K562 (cell line): ENCODE measurements around the gene FHIP1B. TPM values are rescaled to one million over a fixed set of nuclear protein-coding genes. Genes with fewer than 3 reads are reported as not detected.

Experiments used
- ATAC-seq: fragments of 200-7000 bp; cut with Tn5 transposase; 3 replicates; pipeline ENCODE4 v1.9.1; 2020; ENCODE audit warnings: moderate library complexity
- BruUV-seq: library from RNA; stranded (reverse); fragments of 400-500 nt; replicated peaks from 2 replicates; lab custom pipeline; 2021; lab: Mats Ljungman, UMichigan
- CTCF ChIA-PET: fragments of 300-600 bp; formaldehyde crosslinking; extraction: SDS; loops from one replicate; lab custom pipeline; 2021; ENCODE audit warnings: low intra/inter-chr PET ratio; lab: Yijun Ruan, JAX
- POLR2A ChIA-PET: fragments of 300-600, 350-650 bp; sonication (Branson Sonifier 250); formaldehyde crosslinking; extraction: SDS; loops from one replicate; lab custom pipeline; 2021; ENCODE audit warnings: antibody characterized with exemption, inconsistent platforms; lab: Yijun Ruan, JAX
- DNase-seq, 4 experiments: peaks; one replicate each; pipeline versions ENCODE4 v3.0.0 to v3.0.0-alpha.2; 2011 to 2018; ENCODE audit warnings: low spot score in 3 of 4, mixed read lengths in 3 of 4; ENCODE audit errors: extremely low read depth in 1 of 4
- FAIRE-seq: peaks from 2 replicates; lab custom pipeline; 2011; peaks lifted over from hg19 to GRCh38; lab: Jason Lieb, UNC
- H2AFZ ChIP-seq: 2 replicates; pipeline ENCODE4 v1.6.0; 2011; ENCODE audit warnings: low read depth, low read length, control low read depth, inconsistent platforms
- H3K27ac ChIP-seq: fragments of 200-600 bp; 3 replicates; pipeline ENCODE4 v1.8.0; 2011; ENCODE audit warnings: low read depth, mild to moderate bottlenecking, control low read depth, inconsistent platforms, low read length, moderate library complexity, mixed read lengths; ENCODE audit errors: extremely low read depth
- H3K27me3 ChIP-seq, 2 experiments: fragments of 300-600 bp in 1 of 2; 2 replicates in 1 of 2; 3 replicates in 1 of 2; pipeline versions ENCODE4 v1.6.0 to v1.8.0; 2011; ENCODE audit warnings: inconsistent platforms in 2 of 2, low read length in 2 of 2, mild to moderate bottlenecking in 1 of 2, mixed read lengths in 1 of 2, moderate library complexity in 1 of 2; ENCODE audit not compliant: control insufficient read depth in 2 of 2, insufficient read depth in 2 of 2
- H3K36me3 ChIP-seq: fragments of 300-600 bp; 3 replicates; pipeline ENCODE4 v1.8.0; 2011; ENCODE audit warnings: mild to moderate bottlenecking, low read length, inconsistent platforms; ENCODE audit not compliant: control insufficient read depth, insufficient read depth
- H3K4me1 ChIP-seq, 2 experiments: fragments of 200-600 bp in 1 of 2; replicated peaks in 1 of 2; 2 replicates in 1 of 2; 3 replicates in 1 of 2; pipeline versions ENCODE4 v1.5.1 to v1.8.0; 2011; ENCODE audit warnings: inconsistent platforms in 2 of 2, low read length in 2 of 2, mild to moderate bottlenecking in 1 of 2, mixed read lengths in 1 of 2, moderate library complexity in 1 of 2; ENCODE audit not compliant: control insufficient read depth in 2 of 2, insufficient read depth in 2 of 2
- H3K4me2 ChIP-seq: 2 replicates; pipeline ENCODE4 v1.6.1; 2011; ENCODE audit warnings: low read length, control low read depth, inconsistent platforms, mixed read lengths; ENCODE audit not compliant: insufficient read depth
- H3K4me3 ChIP-seq: fragments of 200-600 bp; sonication (generic), shearing (Covaris generic); 2 replicates; pipeline ENCODE4 v1.5.1; 2016; ENCODE audit warnings: control low read depth, inconsistent platforms
- H3K79me2 ChIP-seq: fragments of 200-600 bp; 3 replicates; pipeline ENCODE4 v1.8.0; 2011; ENCODE audit warnings: low read length, inconsistent platforms; ENCODE audit not compliant: control insufficient read depth, insufficient read depth
- H3K9ac ChIP-seq, 2 experiments: 2 replicates each; pipeline versions ENCODE4 v1.6.0 to v1.6.1; 2011; ENCODE audit warnings: low read depth in 2 of 2, low read length in 2 of 2, control low read depth in 1 of 2, inconsistent platforms in 1 of 2, mild to moderate bottlenecking in 1 of 2, mixed read lengths in 1 of 2; ENCODE audit not compliant: insufficient read depth in 1 of 2
- H3K9me1 ChIP-seq: one replicate; pipeline ENCODE4 v1.6.0; 2011; ENCODE audit warnings: inconsistent platforms, mild to moderate bottlenecking, low read length, moderate library complexity; ENCODE audit not compliant: control insufficient read depth, insufficient read depth
- H3K9me3 ChIP-seq: replicated peaks from 2 replicates; pipeline ENCODE4 v1.5.1; 2011; ENCODE audit warnings: low read depth, low read length, inconsistent platforms; ENCODE audit not compliant: control insufficient read depth, insufficient read depth
- H4K20me1 ChIP-seq: replicated peaks from 2 replicates; pipeline ENCODE4 v1.6.1; 2011; ENCODE audit warnings: low read length, inconsistent platforms, mixed read lengths; ENCODE audit not compliant: control insufficient read depth, insufficient read depth
- KLF16 ChIP-seq: IDR thresholded peaks from 2 replicates; pipeline ENCODE4 v1.6.1; 2016; ENCODE audit warnings: antibody characterized with exemption
- MEIS2 ChIP-seq: fragments of 450-650 bp; IDR thresholded peaks from 2 replicates; pipeline ENCODE4 v1.6.1; 2014; ENCODE audit warnings: mild to moderate bottlenecking; ENCODE audit not compliant: partially characterized antibody
- PBX2 ChIP-seq, 2 experiments: IDR thresholded peaks in 1 of 2; conservative IDR thresholded peaks in 1 of 2; 2 replicates each; pipeline ENCODE4 v1.6.1; 2016; ENCODE audit warnings: low read depth in 2 of 2, mild to moderate bottlenecking in 1 of 2, missing compliant biosample characterization in 1 of 2, missing genetic modification characterization in 1 of 2, moderate library complexity in 1 of 2
- in situ Hi-C: fragments of 300-500 bp; cut with MboI; formaldehyde crosslinking; loops from 4 replicates; pipeline ENCODE4 v1.15.0; 2018; ENCODE audit warnings: inconsistent platforms, mixed read lengths
- intact Hi-C: fragments of 100-400 bp; cut with micrococcal nuclease; formaldehyde crosslinking; loops from 2 replicates; pipeline ENCODE4 v1.14.2; 2022
- polyA plus RNA-seq, 8 experiments: library from polyadenylated mRNA; depleted of rRNA in 4 of 8; stranded (reverse) in 5 of 8; unstranded in 3 of 8; fragments of >200 nt; fragmentation: Nextera tagmentation in 2 of 8; fragmentation: Illumina TruSeq in 1 of 8; extraction: Ambion mirVana in 2 of 8; extraction: Trizol in 1 of 8; gene quantifications; 2 replicates each; pipeline versions ENCODE4 v1.2.1 to v1.2.3, GENCODE V29; 2011 to 2014; ENCODE audit warnings: inconsistent platforms in 1 of 8, missing spikeins in 1 of 8
- total RNA-seq, 7 experiments: library from RNA; depleted of rRNA in 6 of 7; stranded (reverse); fragments of >200 nt in 6 of 7; fragmentation: Illumina TruSeq in 2 of 7; extraction: Trizol in 2 of 7; gene quantifications; 2 replicates each; pipeline versions ENCODE4 v1.2.1 to v1.2.3, GENCODE V29; 2011 to 2021; ENCODE audit warnings: low replicate concordance in 1 of 7

Gene FHIP1B
- total and polyA plus RNA-seq, 9 of the 15 experiments (the other 6 are each of a cell fraction or from before 2014, with no cell fraction given), result 0.94 to 24.7 (median 15.6) TPM

DNA sequence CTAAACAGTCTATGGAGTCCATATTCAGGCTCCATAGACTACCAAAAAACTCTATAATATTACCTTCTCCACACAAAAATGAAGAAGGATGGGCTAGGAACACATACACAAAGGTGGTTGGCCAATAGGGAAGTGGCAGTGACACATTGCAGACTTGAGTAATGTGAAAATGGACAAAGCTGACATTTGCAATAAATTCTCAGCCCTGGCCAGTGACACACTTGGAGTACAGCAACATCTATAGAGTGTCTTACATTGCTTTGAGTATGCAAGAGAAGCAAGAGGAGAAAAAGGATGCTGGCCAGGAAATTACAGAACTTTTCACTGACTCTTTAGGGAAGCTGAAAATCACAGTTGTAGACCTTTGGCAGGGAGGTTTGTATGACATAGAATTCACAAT, 42.7 kb downstream of the FHIP1B start:
- no peak for FAIRE-seq
- Histone ChIP-seq H3K9ac (no peak overlapping the region), H4K20me1 (no peaks in the 10 kb centered on the region)
- BruUV-seq, result no TSS peak
- TF ChIP-seq MEIS2 (peak; percentile 52), PBX2 (CRISPR knock-in tag; IDR thresholded peaks at IDR 0.05; ENCODE audit: low read depth) (no peak), PBX2 (tag; conservative IDR thresholded peaks at IDR 0.05; ENCODE audit: low read depth) (peak; percentile 55; the same call in 1 of the 2 replicates), KLF16 (no peak)
- TF ChIP-seq, all 486 proteins: peak for 2
- Histone ChIP-seq H2AFZ (no peak overlapping the region), H3K27ac (no peak overlapping the region), H3K79me2 (no peaks in the 10 kb centered on the region), H3K4me2 (no peak overlapping the region), H3K9me1 (no peaks in the 10 kb centered on the region), H3K36me3 (no peaks in the 10 kb centered on the region), H3K27me3 (no peaks in the 10 kb centered on the region; a peak in 1 of 5 replicates), H3K4me1 (no peaks in the 10 kb centered on the region), H3K4me3 (no peak overlapping the region), H3K9me3 (no peaks in the 10 kb centered on the region)
- ChIA-PET CTCF (no interaction called here), POLR2A (no interaction called here)
- intact Hi-C loops (no loop called here), in situ Hi-C loops (no loop called here)
- DNase-seq (no peak), ATAC-seq (no peak)
